Esophagus muscularis mucosa (tissue), 2 donors: ENCODE results near the gene ABHD17B.

Experiments
- POLR2A ChIP-seq: fragments of 450-650 bp; IDR thresholded peaks from one replicate; pipeline ENCODE4 v1.6.1; 2017; ENCODE audit warnings: antibody characterized with exemption, moderate library complexity, mild to moderate bottlenecking, low read depth
- POLR2AphosphoS5 ChIP-seq, 2 donors: sonication (generic); formaldehyde crosslinking; IDR thresholded peaks; one replicate each; pipeline ENCODE4 v1.6.1; 2017; ENCODE audit warnings: antibody characterized with exemption in 2 of 2

- TF ChIP-seq POLR2AphosphoS5 (IDR thresholded peaks at IDR 0.05) (no peak), POLR2A (no peak)
Measured at GRCh38 chr9:71886015-71886414, 25.0 kb downstream of the ABHD17B start.
